GM19025 (cell line): ENCODE results near the gene LSM5.
"Not testable (repeated sequence)": the region's sequence is repeated elsewhere in the genome, so short reads cannot be mapped to it uniquely, and the experiment has no call there.

Source experiments
- ATAC-seq: cut with Tn5 transposase; IDR thresholded peaks from one replicate; pipeline ENCODE4 v1.9.1; 2021; ENCODE audit warnings: mild to moderate bottlenecking, low read depth, moderate library complexity; ENCODE audit not compliant: unreplicated experiment

LSM5 gene

GRCh38 chr7:32506266-32507054 is 16.3 kb upstream of the LSM5 start:
- no peak for ATAC-seq

GRCh38 chr7:32502728-32503127 is 12.5 kb upstream of the LSM5 start:
- no peak for ATAC-seq

GRCh38 chr7:32501522-32501921 is 11.3 kb upstream of the LSM5 start:
- no peak for ATAC-seq

- peak; percentile 47 for ATAC-seq
Measured at GRCh38 chr7:32500922-32501341, 10.8 kb upstream of the LSM5 start.

GRCh38 chr7:32500216-32500615 is 10.0 kb upstream of the LSM5 start:
- ATAC-seq, result not testable (repeated sequence)

- not testable (repeated sequence) for ATAC-seq
Measured at GRCh38 chr7:32499755-32500154, 9.6 kb upstream of the LSM5 start.

GRCh38 chr7:32496052-32496813 is 6.1 kb upstream of the LSM5 start:
- ATAC-seq, result no peak

GRCh38 chr7:32495298-32496051 is 5.3 kb upstream of the LSM5 start, which contains the start of gene AVL9:
Gene AVL9 (plus strand): TSS chr7:32495489. CDS start chr7:32495710, 221 bp downstream.
- peak; percentile 96 for ATAC-seq

GRCh38 chr7:32494946-32495297 is 4.7 kb upstream of the LSM5 start:
- ATAC-seq, result peak; percentile 1

GRCh38 chr7:32489788-32490126 is 423 bp downstream of the LSM5 start:
- ATAC-seq, result no peak

GRCh38 chr7:32481921-32482320 is 8.3 kb downstream of the LSM5 start:
- ATAC-seq, result no peak

GRCh38 chr7:32481176-32481575 is 9.0 kb downstream of the LSM5 start:
- no peak for ATAC-seq

GRCh38 chr7:32479574-32480200 is 10.5 kb downstream of the LSM5 start:
- ATAC-seq, result no peak

GRCh38 chr7:32477649-32477980 is 12.6 kb downstream of the LSM5 start:
- ATAC-seq, result no peak

- no peak for ATAC-seq
Measured at GRCh38 chr7:32476816-32477648, 13.1 kb downstream of the LSM5 start.

GRCh38 chr7:32474008-32474407 is 16.2 kb downstream of the LSM5 start:
- ATAC-seq, result no peak

- no peak for ATAC-seq
Measured at GRCh38 chr7:32472015-32472414, 18.2 kb downstream of the LSM5 start.

- ATAC-seq, result no peak
Measured at GRCh38 chr7:32470871-32471270, 19.3 kb downstream of the LSM5 start.

- not testable (repeated sequence) for ATAC-seq
Measured at GRCh38 chr7:32470004-32470403, 20.2 kb downstream of the LSM5 start.
